GM20000 (cell line): ENCODE data around the gene PEX12.

Source experiments
- DNase-seq: peaks from one replicate; pipeline ENCODE4 v3.0.0; 2012; ENCODE audit warnings: low spot score
- CTCF ChIP-seq: IDR thresholded peaks from 2 replicates; pipeline ENCODE4 v1.5.1; 2012; ENCODE audit warnings: mild to moderate bottlenecking, control low read depth; ENCODE audit errors: extremely low read depth, missing control alignments

Gene PEX12

GRCh38 chr17:35555691-35556090, 22.7 kb downstream of the PEX12 start:
- TF ChIP-seq CTCF = no peak
- DNase-seq = peak; percentile 15

GRCh38 chr17:35554668-35555067, 23.7 kb downstream of the PEX12 start:
- no peak for TF ChIP-seq CTCF
- DNase-seq = peak; percentile 14

GRCh38 chr17:35553310-35553709, 25.1 kb downstream of the PEX12 start:
- DNase-seq = no peak
- no peak for TF ChIP-seq CTCF

- no peak for DNase-seq
Measured at GRCh38 chr17:35548978-35549377, 29.4 kb downstream of the PEX12 start.

GRCh38 chr17:35548208-35548810, 30.1 kb downstream of the PEX12 start:
- no peak for DNase-seq
- no peak for TF ChIP-seq CTCF

More at GRCh38 chr17:35548978-35549377, 29.4 kb downstream of the PEX12 start:
- no peak for TF ChIP-seq CTCF

GRCh38 chr17:35546487-35546886, 31.9 kb downstream of the PEX12 start:
- DNase-seq = no peak

GRCh38 chr17:35545150-35545549, 33.2 kb downstream of the PEX12 start:
- DNase-seq = no peak
- no peak for TF ChIP-seq CTCF

More at GRCh38 chr17:35546487-35546886, 31.9 kb downstream of the PEX12 start:
- no peak for TF ChIP-seq CTCF
